HG03066 (cell line): Measurements from ENCODE around the gene TTF1.
A peak's percentile ranks its signal among the peaks of the same experiment; 100 is the strongest.
"Not testable (repeated sequence)": the region's sequence is repeated elsewhere in the genome, so short reads cannot be mapped to it uniquely, and the experiment has no call there.

Experiments
- ATAC-seq: cut with Tn5 transposase; IDR thresholded peaks from one replicate; pipeline ENCODE4 v1.9.1; 2021; ENCODE audit warnings: low read depth; ENCODE audit not compliant: unreplicated experiment

TTF1 gene

DNA sequence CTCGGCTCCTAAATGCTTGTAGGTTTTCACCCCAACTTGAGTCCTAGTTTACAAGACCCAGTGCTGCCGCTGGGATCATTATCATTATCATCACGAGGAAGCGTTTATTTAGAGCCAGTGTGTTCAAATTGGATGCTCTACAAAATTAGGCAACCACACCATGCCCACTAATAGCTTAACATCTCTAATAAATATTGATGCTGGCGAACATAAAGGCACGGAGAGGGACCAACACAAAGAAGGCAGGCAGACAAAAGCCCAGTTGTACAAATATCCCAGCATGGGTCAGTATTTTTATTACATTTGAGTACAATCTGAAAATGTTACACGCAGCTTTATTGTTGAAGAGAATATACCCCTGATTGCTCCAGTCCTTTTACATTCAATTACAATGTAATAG lies 8.1 kb upstream of the TTF1 start:
- ATAC-seq, result no peak

DNA sequence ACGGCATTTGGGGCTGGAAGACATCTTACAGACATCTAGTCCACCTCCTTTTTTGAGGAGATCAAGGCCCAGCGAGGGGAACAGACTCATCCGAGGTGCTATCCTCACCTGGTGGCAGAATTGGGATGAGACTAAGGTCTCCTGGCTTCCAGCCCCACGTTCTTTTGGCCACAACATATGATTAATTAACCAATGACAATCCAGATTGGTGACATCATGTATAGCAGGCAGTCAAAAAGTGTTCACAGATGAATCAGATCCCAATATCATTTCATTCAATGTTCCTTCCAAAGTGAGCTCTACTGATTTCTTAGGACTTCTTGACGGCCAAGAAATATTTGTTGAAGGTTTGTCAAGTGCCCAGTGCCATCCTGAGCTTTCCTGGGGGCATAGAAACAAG lies 7.3 kb upstream of the TTF1 start:
- no peak for ATAC-seq

DNA sequence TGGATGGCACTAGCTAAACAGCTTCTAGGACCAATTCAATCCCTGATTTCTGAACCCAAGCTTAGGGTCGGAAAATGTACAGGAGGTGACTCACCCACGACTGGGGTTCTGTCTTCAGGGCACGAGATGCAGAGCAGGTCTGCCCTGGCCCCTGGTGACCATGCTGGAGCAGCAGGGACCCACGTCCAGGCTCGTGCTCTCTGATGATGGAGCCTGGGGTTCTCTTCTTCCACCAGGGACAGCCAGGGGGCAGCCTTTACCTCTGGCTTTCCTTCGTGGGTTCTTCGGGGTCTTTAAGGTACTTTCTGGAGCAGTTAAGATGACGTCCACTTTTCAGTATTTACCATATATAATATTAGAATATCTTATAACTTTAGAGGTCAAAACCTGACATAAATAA lies 5.4 kb upstream of the TTF1 start:
- no peak for ATAC-seq

DNA sequence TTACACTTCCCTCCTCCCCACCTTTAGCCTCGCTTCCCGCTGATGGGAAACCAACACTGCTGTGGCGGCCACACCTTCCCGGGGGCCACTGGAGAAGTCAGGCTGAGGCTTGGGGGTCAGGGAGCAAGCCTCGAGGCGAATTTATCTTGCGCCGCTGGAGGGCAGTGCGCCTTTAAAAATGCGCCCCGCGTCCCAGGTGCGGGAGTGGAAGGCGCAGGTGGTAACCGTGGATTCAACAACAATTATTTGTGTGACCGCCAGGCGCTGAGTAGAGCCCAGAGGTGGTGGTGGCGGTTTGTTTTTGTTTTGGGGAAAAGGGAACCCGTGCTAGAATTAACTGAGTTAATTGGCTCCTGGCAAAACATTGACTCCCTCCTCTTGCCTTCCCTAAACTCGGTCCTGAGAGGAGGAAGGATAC lies 4.5 kb upstream of the TTF1 start:
- ATAC-seq, result no peak

DNA sequence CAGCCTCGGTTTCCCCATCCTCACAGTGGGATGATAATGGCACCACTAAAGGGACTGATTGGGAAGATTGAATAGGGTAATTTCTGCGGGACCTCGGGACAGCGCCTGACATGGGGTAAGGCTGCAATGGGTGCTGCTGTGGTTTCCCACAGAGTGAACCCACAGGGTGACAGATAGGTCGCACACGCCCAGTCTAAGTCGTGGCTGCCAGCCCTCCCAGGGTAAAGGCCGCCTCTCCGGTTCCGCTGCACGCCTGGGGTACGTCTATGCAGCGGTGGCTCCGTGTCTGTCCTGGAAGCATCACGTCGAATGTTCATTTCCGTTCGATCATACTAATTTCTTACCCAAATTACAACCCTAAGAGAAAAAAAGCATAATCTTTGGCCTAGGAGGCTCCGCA lies 4.0 kb upstream of the TTF1 start:
- no peak for ATAC-seq

DNA sequence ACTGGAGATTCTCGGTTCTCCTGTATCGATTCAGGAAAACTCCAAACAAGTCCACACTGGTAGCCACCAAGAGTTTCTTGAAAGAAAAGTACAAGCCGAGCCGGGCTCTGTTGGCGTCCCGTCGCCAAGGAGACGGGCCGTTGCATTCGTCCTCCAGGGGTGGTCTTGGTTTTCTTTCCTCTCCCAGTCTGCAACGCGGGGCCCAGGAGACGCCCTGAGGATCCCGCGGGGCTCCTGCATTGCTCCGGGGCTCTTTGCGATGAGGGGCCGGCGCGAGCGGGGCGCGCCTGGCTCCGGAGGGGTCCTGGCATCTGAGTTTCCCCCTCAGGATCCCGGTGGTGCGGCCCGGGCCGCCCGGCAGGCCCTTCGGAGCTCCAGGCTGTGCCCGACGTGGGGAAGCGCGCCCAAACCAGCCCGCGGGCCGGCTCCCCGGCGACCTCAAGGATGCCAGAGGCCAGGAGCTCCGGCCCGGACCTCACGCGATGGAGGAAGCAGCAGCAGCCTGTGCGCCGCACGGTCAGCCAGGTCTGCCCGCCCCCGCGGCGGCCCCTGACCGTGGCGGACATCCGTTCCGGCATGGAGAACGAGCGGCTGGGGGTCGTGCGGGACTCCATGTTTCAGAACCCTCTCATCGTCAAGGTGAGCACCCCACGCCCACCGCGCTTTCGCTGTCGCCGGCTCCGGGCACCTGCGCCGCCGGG lies 3.3 kb upstream of the TTF1 start, which contains the start of gene CFAP77:
CFAP77 (plus strand) TSS at position 384 of the 701 bp plus-strand sequence; CDS start at position 445, 61 bp downstream.
- ATAC-seq, result no peak

DNA sequence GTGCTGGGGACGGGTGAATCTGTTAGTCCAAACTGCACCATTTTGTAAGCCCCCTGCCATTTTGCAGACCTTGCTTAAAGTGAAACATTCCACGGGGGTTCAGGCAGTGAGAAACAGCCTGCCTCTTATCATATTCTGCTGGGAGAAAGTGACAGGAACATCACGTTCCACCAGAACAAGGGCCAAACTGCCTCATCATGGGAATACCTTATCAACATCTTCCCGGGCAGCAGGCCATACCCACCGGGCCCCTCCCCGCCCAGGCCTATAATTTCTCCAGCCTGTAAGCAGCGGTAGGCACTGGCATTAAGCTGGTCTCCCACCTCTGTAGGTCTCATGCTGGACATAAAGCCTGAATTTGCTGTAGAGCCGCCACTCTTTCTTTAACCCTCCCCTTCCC lies 1.9 kb upstream of the TTF1 start:
- no peak for ATAC-seq

DNA sequence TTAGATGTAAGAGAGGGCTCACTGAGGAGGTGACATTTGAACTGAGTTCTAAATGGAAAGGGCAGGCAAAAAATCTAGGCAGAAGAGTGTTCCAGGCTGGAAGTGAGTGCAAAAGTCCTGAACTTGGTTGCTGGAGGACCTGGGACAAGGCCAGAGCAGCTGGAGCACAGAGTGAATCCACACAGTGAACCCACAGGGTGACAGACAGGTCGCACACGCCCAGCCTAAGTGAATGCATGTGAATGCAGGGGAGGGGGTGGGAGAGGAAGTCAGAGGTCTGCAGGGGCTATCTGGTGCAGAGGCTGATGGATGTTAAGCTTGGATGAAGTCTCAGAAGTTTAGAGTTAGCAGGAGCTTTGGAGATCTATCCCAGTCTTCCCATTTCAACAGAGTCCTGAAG lies 556 bp upstream of the TTF1 start:
- ATAC-seq, result no peak

DNA sequence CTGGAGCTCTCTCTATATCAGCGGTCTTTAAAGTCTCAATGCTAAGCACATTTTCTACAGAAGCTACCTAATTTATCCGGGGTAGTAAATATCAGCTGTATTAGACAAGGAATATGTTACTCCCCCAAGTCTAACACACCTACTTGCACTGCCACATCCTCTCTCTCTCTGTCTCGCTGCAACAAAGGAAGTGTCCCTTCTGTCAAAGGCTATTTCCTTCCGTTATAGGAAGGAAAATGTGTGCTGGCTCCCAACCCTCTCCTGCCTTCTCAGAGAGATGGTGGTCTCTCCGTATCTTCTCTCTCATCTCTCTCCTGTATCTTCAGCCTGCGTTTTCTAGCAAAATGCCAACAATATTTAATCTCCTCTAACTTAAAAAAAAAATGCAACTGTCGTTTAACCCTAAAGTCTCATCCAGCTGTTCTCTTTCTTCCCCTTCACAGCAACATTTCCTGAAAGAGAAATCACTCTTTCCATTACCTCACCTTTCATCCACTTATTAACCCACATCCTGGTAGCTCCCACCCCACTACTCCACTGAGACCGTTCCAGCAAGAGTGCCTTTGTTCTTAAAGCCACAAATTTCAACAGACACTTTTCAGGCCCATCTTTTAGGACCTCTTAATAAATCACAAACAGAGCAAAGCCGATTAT lies 2.3 kb downstream of the TTF1 start:
- no peak for ATAC-seq

DNA sequence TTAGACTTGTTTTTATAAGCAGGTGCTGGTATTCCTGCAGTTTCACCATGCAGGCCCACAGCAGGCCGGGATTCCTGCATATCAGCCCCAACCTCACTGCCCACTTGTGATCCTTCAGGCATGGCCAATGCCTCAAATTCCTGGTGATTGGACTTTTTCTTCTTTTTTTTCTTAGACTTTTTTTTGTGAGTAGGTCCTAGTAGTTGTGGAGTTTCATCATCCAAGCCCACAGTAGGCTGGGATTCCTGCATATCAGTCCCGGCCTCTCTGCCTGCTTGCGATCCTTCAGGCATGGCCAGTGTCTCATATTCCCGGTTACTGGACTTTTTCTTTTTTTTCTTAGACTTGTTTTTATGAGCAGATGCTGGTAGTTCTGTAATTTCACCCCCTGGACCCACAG lies 4.8 kb downstream of the TTF1 start:
- ATAC-seq, result no peak

DNA sequence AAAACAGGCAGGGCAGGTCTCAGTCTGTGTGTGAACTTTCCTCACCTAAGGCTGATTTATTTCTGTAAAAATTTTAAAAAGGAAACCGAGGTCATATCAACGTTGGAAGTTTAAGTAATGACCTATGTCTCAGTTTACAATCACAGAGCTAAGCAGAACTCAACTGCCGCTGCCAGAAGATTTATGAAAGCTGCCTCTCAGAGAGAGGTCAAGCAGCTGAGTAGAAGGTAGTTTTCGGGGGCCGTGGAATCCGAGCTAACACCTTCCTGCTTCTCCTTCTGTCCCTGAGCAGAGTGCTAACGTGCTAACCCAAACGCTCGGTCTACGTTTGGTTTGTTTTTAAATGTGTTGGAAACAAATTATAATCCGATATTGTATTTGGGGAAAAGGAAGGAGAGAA lies 11.1 kb downstream of the TTF1 start:
- ATAC-seq, result no peak

DNA sequence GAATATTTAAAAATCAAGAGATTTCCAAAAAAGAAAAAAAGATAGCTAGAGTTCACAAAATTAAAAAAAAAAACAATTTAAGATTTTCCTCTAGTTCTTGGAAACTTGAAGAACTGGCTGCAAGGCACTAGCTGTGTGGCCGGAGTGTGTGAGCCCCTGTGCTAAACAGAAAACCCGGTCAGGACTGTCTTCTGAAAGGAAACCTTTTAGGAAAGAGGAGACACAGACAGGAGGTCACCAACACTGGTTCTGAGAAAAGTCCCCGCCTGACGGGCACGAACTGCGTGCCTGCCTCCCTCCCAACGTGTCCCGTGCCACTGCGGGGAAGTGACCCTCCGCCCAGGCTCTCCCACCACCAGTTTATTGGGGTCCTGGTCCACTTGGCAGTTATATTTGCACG lies 15.2 kb downstream of the TTF1 start:
- no peak for ATAC-seq

DNA sequence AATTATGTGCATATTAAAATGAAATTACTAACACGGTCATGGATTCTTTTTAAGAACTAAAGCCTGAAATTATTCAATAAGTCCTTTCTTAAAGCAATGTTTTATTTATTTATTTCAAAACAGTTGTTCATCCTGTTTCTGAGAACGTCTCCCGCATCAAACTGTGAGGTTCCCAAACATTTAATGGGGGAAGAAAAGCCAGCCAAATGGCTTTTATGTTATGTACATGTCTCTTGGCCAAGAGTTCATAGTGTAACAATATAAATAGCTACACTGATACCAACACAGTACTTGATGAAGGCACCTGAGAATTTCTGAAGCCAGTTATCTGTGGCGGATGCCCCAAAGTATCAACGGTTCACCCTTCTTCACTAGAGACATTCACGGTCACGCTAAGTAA lies 15.7 kb downstream of the TTF1 start:
- ATAC-seq, result no peak

DNA sequence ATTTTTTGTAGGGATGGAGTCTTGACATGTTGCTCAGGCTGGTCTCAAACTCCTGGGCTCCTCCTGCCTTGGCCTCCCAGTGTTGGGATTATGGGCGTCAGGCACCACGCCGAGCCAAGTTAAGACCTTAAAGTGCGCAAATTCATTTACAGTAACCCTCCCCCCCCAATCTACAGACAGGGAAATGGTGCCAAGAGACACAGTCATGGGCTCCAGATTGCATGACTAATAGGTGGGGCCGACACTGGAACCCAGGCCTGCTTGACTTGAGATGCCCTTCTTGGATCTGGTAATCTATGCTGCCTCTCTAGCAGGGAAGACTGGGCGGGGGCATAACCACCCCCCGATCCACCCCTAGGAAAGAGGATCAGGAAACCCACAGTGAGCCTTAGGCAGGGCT lies 19.5 kb downstream of the TTF1 start:
- ATAC-seq, result no peak

DNA sequence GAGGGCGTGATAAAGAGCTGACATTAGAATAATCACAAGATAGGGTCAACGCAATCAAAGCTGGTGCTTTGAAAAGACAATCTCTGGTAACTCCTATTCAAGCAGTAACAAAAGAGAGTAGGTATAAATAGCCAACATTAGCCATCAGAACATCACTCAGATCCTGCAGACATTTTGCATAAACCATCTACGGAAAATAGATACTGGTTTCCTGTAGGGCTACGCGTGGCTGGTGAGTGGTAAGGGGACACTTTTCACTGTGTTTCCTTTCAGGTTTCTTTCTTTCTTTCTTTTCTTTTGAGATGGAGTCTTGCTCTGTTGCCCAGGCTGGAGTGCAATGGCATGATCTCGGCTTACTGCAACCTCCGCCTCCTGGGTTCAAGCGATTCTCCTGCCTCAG lies 22.3 kb downstream of the TTF1 start:
- no peak for ATAC-seq

DNA sequence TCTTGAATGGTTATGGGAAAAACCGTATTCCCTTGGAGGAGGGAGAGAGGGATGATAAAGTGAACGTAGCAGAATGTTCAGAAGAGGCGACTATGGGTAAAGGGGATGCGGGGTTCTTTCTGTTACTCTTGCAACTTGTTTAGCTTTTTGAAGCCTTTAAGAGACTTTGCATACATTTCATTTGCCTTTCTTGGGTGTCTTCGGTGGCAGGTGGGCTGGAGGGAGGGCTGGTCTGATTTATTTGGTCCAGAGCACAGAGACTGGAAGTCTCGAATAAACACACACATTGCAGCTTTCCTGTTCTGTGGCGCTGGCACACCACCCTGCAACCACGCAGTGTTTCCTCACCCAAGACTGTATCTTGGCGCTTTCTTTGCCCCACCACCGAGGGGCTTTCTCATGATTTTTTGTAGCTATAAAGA lies 23.2 kb downstream of the TTF1 start:
- ATAC-seq, result no peak

DNA sequence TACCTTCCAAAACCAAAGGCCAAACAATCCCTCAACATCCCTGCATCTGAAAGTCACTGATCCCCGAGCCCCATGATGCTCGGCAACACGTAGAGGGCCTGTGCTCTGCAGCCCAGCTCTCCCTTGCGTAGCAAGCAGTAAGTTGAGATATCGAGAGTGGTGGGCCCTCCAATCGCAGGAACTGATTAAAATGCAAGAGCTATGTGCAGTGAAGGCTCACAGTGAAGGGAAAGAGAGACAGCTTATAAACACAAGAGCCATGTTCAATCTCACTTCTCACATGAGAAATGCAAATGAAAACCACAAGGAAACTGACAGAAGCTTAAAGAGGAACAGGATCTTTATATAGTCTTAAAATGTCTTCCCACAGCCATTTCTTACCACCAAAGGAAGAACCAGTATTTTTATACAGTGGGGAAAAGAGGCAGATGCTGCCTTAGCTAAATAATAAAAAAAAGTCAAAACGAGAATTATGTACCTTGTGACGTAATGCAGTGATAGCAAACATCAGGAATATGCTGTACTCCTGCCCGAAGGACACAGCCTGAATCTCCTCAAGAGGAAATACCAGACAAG lies 24.6 kb downstream of the TTF1 start:
- ATAC-seq, result peak; percentile 62

DNA sequence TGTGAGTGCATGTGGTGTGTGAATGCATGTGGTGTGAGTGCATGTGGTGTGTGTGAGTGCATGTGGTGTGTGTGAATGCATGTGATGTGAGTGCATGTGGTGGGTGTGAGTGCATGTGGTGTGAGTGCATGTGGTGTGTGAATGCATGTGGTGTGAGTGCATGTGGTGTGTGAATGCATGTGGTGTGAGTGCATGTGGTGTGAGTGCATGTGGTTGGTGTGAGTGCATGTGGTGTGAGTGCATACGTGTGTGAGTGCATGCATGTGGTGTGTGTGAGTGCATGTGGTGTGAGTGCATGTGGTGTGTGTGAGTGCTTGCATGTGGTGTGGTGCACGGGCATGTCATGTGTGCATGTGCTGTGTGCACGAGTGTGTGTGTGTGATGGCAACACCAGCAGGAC lies 28.2 kb downstream of the TTF1 start:
- not testable (repeated sequence) for ATAC-seq

DNA sequence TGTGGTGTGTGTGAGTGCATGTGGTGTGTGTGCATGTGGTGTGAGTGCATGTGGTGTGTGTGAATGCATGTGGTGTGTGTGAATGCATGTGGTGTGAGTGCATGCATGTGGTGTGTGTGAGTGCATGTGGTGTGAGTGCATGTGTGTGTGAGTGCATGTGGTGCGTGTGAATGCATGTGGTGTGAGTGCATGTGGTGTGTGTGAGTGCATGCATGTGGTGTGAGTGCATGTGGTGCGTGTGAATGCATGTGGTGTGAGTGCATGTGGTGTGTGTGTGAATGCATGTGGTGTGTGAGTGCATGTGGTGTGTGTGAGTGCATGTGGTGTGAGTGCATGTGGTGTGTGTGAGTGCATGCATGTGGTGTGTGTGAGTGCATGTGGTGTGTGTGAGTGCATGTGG lies 28.9 kb downstream of the TTF1 start:
- ATAC-seq, result not testable (repeated sequence)

DNA sequence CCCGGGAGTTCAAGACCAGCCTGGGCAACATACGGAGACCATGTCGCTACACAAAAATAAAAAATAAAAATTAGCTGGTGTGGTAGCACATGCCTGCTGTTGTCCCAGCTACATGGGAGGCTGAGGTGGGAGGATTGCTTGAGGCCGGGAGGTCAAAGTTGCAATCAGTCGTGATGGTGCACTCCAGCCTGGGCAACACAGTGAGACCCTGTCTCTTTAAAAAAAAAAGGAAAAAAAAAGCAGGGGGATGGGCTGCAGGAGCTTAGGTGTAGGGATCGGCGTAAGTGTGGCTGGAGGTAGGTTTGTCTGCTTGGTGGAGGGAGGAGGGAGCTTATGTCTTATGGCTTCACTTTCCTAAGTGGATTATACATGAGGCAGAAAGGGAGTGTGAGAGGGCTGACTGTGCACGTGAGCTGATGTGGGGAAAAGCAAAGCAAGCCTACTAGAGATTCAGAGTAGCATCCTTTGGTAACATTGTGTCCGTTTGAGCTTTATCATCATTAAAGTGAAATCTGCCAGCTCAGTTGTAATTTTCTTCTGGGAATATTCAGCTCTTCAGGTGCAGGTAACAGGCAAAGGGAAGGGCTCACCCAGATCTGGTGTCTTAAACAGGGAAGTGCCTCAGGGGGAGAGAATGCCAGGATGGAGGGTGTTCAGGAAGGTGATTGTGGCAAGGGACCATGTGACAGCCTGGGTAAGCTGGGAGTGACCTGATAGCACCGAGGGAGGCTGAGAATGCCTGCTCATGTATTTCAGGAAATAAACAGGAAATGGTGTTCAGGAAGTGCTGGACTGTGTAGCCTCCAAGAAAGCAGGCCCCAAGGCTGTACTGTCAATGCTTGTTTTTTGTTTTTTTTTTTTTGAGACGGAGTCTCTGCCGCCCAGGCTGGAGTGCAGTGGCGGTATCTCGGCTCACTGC lies 34.2 kb downstream of the TTF1 start:
- ATAC-seq, result no peak

DNA sequence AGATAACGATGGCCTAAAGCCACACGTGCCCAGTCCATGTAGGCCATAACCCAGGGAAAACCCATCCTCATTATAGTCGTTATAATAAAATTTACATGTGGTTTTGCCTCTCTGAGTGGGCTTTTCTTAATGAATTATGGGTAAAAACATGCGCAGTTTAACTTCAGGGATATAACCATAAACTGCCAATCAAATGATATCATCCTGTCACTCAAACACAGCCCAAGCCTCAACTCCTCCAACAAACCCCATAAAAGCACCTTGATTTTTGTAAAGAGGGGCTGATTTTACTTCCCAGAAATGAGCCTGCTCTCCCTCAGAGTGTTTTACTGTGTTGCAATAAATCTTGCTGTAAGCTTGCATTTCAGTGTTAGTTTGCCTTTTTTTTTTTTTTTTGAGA lies 36.0 kb downstream of the TTF1 start:
- no peak for ATAC-seq
